Sigmoid colon (tissue), 4 donors: ENCODE data around the gene HINT2.

Experiments
- CTCF ChIP-seq, 4 experiments: fragments of 450-650 bp in 3 of 4; fragments of 200-600 bp in 1 of 4; IDR thresholded peaks; one replicate each; pipeline ENCODE4 v1.5.1; 2016 to 2019; ENCODE audit warnings: antibody characterized with exemption in 4 of 4, mild to moderate bottlenecking in 3 of 4, moderate library complexity in 2 of 4
- EP300 ChIP-seq, 4 donors: sonication (generic); formaldehyde crosslinking; IDR thresholded peaks; one replicate each; pipeline ENCODE4 v1.6.1; 2017; ENCODE audit warnings: antibody characterized with exemption in 4 of 4
- POLR2A ChIP-seq, 2 donors: fragments of 450-650 bp; IDR thresholded peaks; one replicate each; pipeline ENCODE4 v1.6.1; 2016; ENCODE audit warnings: antibody characterized with exemption in 2 of 2, mild to moderate bottlenecking in 2 of 2, moderate library complexity in 2 of 2
- POLR2AphosphoS5 ChIP-seq, 4 donors: sonication (generic); formaldehyde crosslinking; IDR thresholded peaks; one replicate each; pipeline ENCODE4 v1.6.1; 2017; ENCODE audit warnings: antibody characterized with exemption in 4 of 4

DNA sequence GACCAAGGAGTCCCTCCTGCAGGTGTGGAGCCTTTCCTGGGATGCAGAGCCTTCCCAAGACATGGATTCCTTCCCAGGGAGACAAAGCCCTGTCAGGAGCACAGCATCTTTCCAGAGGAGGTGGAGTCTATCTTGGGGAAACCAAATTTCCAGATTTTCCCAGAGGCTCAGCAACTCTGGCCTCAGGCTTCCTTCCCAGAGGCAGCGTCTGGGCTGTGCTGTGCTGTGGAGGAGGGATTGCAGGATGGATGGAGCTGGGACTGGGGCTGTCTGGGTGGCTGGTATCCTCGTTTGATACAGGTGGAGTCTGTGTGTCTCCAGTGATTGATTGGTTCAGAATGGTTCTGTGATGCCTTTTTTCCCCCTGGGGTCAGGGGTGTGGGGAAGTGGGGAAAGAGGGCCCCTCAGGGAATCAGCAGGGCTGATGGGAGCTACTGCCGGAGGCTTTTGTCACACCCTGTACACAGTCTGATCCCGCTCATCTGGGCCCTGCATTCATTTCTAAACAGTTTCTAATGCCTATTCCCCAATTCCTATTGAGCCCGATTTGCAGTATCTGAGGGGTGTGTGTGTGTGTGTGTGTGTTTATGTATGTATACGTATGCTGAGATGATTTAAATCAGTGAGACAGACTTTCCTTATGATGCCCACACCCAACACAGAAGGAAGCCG, 39.4 kb upstream of the HINT2 start:
- TF ChIP-seq CTCF (IDR thresholded peaks at IDR 0.05) (no peak), POLR2AphosphoS5 (IDR thresholded peaks at IDR 0.05) (no peak), POLR2A (IDR thresholded peaks at IDR 0.05) (no peak), EP300 (IDR thresholded peaks at IDR 0.05) (no peak)
